GM21619 (cell line): ENCODE results near the gene RAET1E.

Experiments
- ATAC-seq: cut with Tn5 transposase; IDR thresholded peaks from one replicate; pipeline ENCODE4 v1.9.1; 2021; ENCODE audit not compliant: unreplicated experiment

Gene RAET1E

DNA sequence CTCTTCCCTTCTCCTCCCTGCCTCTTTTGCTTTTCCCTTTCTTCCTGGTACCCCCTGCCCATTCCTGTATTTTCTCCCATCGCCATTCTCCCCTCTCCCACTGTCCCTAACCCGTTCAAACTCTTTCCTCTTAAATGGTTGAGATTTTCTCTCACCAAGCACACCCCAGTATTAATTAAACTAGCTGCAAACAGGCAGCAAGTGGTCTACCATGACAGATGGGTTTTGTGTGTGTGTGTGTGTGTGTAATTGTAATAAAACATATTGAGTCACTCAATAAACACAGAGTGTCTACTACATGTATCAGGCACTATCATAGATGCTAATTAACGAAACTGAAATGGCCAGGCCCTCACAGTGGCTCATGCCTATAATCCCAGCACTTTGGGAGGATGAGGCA lies 6.7 kb downstream of the RAET1E start:
- ATAC-seq, result no peak

DNA sequence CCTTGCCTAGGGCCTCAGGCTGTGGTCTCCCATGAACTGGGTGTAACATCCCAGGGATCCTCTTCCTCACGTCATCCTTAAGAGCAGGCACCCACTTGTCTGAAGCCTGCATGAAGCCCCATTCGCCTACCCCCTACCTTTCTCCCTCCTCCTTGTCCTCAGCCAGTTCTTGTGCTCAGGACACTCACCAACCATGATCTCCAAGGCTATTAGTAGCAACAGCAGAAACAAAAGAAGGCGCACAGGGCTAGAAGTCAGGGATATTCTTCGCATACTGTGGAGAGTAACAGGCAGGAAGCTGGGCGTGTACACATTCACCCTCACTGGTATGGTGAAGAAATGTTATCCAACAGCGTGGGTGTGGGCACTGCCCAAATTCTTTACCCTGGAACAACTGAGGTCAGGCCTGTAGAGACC lies 7.3 kb downstream of the RAET1E start:
- no peak for ATAC-seq

DNA sequence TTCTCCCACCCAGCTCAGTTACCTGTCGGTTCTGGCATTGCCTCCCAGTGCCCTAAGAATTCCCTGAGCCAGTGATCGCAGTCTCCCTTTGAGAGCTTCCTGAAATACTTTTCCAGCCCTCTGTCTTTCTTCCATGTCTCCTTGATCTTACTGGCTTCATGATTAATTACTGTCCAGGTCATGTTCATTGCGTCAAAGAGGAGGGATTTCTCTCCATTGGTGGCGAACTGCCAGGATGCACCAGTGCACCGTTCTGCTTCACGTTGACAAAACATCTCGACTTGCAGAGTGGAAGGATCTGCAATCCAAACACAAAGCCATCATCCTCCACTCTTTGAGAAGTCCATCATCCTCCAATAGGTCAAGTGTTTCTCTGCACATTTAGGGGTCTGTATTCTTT lies 8.6 kb downstream of the RAET1E start:
- no peak for ATAC-seq

DNA sequence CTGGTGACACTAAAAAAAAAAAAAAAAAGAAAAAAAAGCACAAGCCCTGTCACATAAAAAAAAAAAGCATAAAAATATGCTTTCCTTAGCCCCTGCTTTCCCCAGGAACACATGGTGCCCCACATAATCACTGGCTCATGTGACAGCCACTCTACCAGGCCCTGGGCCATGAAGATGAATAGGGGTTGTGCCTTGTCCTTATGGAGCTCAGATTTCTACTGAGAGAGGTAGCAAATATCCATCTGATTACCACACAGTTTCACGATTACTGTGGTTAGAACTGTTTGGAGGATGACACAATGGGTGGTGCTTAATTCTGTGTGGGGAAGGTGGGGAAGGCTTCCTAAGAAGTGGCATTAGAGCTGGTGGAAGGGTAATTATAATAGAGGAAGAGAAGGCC lies 9.3 kb downstream of the RAET1E start:
- no peak for ATAC-seq

DNA sequence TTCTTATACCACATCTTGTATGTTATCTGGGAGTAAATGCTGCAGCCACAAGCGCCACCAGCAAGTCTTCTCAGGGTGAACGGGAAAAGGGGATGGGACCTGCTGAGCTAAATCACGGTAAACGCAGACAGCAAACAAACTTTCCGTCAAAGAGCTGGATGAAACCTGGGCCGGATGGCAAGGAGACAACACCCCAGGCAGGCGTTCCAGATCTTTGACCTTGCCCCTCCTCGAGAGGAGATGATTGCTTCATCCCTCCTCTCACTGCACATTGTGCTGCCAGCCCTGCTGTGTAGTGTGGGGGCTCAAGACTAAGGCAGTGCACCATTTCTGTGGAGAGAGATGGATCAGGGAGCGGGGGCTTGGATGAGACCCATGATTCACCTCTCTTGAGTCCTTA lies 9.8 kb downstream of the RAET1E start:
- no peak for ATAC-seq

DNA sequence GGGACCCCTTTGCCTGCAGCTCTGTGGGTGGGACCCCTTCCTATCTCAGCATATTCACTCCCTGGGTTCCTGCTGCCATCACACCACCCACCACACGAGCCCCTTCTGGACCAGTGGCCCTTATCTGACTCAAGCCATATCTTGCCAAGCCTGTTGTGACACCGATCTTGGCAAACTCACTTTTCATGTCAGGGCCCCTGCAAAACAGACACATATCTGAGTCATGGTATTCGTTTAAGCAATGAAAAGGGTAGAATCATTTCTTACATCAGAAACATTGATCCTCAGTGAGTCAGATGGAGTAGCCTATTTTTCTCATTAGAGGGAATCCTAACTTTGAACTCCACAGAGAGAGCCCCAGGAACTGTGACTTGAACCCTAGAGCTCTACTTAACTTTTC lies 10.6 kb downstream of the RAET1E start:
- no peak for ATAC-seq

DNA sequence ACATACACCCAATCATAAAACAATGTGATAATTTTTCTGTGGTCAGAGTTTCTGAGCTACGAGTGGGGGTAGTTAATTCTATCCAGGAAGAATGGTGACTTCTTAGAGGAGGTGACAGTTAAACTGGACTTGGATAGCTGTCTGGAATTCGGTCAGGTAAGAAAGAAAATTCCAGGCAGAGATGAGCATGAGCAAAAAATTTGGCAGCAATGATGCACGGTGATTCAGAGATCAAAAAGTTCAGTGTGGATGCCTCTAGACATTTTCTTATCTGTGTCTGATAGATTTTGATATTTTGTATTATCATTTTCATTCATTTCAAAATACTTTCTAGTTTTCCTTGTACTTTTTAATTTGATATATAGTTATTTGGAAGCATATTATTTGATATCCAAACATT lies 12.0 kb downstream of the RAET1E start:
- no peak for ATAC-seq

DNA sequence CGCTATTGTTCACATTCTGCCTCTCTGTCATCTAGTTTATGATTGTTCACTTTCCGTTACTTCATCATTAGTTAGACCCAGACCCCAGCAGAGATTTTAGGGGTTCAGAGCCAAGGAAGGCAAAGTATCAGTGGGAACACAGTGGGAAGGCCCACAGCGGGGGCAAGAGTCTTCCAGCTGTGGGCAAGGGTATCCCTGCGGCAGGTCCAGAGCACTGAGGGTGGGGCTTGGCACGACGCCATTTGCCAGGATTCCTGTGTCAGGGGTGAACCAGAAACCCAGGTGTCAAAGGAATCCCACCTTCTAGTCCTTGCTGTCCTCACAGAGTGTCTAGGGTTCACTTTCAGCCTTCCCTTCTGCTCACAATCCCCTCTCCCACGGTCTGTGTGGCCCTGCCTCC lies 13.3 kb downstream of the RAET1E start:
- no peak for ATAC-seq

DNA sequence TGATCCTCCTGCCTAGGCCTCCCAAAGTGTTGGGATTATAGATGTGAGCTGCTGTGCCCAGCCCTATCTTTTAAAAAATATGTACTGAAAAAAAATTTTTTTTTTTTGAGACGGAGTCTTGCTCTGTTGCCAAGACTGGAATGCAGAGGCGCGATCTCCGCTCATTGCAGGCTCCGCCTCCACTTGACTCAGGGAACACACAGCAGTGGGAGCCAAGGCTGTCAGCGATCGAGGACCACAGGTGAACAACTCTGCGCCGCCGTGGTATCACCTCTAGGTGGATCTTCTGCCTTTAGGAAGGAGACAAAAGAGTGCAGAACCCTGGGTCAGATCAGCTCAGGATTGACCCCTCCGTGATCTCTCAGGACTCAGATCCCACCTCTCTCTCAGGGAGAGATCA lies 13.7 kb downstream of the RAET1E start:
- ATAC-seq, result no peak

DNA sequence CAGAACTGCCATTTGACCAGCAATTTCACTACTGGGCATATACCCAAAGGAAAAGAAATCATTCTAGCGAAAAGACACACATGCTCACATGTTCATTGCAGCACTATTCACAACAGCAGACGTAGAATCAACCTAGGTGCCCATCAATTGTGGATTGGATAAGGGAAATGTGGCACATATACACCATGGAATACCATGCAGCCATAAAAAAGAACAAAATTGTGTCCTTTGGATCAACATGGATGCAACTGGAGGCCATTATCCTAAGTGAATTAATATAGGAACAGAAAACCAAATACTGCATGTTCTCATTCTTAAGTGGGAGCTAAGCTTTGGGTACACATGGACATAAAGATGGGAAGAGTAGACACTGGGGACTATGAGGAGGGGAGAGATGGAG lies 16.1 kb downstream of the RAET1E start:
- ATAC-seq, result no peak

DNA sequence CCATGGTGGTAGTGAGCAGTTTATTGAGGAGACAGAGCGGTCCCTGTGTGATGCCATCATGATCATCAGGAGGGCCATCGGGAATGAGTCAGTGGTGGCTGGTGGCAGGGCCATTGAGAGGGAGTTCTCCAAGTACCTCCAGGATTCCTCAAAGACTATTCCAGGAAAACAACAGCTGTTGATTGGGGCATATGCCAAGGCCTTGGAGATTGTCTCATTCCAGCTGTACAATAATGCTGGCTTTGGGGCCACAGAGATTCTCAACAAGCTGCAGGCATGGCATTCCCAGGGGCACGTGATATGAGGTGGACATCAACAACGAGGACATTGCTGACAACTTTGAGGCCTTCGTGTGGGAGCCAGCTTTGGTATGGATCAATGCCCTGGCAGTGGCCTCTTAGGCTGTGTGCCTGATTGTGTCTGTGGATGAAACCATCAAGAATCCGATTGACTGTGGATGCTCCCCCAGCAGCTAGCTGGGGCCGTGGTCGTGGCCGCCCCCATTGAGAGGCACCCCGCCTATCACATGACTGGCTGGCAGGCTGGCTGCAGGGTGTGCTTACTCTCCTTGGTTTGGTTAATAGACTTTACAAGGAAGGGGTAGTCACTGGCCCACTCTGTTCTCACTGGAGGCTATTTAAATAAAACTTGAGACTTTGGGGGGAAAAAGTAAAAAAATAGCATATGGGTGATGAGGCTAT lies 16.7 kb downstream of the RAET1E start:
- ATAC-seq, result no peak

DNA sequence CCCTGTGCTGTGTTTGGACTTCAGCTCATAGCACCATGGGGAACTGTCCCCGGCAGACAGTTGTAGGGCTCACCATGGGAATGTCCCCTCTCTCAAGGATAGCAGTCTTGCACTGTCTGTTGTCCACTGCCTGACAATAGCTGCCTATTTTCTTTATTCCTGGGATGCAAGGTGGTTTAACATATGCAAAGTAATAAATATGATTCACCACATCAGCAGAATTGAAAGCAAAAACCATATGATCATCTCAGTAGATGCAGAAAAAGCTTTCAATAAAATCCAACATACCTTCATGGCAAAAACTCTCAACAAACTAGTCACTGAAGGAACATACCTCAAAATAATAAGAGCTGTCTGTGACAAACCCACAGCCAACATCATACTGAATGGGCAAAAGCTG lies 20.3 kb downstream of the RAET1E start:
- ATAC-seq, result no peak

DNA sequence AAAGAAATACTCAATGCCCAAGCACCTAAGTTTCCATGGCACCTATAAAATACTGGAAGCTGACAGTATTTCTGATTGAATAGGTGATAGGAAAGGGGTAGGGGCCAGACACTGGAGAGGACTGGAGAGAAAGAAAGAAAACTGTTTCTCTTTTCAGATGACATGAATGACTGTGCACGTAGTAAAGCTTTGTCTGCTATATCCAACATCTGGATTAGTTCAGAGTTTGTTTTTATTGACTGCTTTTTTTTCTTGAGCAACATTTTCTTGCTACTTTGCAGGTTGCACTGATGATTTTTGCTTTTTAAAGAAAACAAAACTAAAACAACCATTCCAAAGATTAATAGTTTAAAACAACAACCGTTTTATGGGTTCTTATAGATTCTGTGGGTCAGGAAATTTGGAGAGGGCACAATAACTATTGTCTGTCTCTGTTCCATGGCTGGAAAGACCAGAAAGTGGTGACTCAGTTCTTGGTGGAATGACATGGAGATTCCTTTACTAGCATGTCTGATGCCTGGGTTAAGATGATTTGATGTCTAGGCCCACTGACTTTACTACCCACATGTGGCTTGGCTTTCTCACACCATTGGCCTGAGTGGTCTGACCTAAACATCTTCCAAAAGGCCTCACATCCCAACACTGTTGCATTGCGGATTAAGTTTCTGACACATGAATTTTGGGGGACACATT lies 21.5 kb downstream of the RAET1E start:
- ATAC-seq, result no peak

DNA sequence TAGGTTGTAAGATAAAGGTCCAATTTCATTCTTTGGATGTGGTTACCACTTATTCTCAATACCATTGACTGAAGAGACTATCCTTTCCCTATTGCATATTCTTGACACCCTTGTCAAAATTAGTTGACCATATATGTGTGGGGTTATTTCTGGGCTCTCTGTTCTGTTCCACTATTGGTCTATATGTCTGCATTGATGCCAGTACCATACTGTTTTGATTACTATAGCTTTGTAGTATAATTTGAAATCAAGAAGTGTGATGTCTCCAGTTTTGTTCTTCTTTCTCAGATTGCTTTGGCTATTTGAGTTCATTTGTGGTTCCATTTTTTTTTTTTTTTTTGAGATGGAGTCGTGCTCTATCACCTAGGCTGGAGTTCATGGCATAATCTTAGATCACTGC lies 25.7 kb downstream of the RAET1E start:
- no peak for ATAC-seq

DNA sequence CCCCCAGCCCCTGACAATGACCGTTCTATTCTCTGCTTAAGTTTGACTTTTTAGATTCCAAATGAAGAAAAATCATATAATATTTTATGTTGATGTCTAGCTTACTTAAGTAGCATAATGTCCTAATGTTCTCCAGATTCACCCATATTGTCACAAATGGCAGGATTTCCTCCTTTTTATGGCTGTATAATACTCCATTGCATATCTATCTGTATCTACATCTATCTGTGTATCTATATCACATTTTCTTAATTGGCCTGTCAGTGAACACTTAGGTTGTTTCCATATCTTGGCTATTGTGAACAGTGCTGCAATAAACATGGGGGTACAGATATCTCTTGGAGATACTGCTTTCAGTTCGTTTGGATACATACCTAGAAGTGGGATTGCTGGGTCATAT lies 26.7 kb downstream of the RAET1E start:
- no peak for ATAC-seq

DNA sequence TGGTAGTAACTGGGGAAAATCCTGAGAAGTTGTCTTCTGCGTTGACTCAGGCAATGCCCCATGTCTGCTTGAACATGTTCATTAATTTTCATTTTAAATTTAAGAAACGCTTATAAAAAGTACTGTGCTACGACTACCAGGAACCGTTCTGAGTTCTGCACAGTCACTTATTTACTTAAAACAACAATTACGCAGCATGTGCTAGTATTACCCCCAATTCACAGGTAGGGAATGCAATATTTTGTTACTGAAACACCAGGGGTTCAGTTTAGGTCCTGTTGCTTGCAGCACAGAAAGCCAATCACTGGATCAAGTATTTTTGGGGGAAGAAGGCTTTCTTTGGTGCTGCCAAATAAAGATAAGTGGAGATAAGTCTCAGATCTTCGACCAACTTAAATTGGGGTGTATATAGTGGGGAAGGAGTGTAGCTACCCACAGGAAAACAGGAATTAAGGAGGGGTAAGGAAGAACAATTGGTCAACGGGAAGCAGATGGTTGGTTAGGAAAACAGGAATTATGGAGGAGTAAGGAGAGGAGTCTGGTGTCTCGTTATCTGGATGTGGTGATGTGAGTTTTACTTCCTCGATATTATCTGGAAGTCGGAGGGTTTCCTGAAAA lies 28.5 kb downstream of the RAET1E start:
- ATAC-seq, result no peak

DNA sequence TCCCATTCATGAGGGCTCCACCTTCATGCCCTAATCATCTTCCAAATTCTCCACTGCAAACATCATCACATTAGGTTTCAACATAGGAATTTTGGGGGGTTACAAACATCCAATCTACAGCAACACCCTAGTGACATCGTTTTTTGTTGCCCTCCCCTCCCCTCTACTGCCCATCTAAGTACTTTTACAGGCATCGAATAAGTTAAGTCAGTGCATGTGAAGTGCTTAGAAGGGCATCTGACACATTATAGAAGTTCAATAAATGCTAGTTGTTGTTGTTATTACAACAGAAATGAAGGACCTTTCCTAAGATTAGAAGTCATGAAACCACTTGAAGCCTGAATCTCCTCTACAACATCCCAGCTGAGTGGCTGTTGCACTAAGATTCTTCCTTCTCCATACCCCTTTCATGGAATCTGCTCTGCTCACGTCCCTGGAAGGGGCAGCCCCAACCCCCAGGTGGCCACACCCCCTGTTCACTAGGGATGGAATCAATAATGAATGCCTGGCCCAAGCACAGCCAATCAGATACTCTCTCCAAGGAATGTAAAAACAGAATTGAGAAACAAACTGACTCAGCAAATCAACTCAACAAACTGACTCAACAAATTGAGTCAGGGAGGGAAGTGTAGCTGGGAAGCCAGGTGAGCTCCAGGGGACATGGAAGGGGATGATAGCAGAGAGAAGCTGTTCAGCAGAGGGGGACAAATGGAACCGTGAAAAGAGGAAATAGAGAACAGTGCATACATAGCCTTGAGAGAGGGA lies 29.9 kb downstream of the RAET1E start:
- ATAC-seq, result no peak

DNA sequence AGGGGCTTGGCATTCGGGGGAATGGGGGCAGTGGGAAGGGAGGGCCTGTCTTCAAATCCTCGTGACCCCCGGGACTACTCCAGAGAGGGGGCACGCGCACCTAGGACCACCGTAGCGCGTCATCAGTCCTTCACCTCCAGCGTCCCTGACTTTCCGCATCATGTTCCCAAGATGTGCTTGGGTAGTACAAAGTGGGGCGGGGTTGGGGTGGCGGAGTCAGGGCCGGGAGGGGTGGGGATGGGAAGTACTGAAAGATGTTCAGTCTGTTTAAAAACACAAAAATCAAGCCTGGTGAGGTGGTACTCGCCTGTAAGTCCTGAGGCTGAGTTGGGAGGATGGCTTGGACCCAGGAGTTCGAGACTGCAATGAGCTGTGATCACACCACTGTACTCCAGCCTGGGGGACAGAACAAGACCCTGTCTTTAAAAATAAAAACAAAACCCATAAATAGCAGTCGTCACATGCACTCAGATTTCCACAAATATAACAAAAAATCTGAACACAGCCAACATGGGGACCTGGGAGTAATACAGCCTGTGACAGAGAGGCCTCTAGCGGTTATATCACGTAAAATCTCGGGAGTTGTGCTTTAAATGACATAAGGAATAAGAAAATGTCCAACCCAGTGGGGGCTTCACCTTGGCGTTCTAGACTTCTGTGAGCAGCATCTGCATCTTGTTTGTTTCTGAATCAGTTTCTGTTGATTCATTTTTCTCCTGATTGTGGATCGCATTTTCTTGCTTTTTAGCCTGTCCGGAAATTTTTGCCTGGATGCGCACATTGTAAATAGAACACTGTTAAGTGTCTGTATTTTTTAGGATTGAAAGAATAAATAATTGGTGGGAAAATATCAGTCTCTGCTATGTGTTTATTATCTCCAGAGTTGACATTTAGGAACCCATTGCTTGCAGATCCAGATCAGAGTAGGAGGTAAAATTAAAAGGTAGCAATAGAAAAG lies 33.1 kb downstream of the RAET1E start:
- no peak for ATAC-seq

DNA sequence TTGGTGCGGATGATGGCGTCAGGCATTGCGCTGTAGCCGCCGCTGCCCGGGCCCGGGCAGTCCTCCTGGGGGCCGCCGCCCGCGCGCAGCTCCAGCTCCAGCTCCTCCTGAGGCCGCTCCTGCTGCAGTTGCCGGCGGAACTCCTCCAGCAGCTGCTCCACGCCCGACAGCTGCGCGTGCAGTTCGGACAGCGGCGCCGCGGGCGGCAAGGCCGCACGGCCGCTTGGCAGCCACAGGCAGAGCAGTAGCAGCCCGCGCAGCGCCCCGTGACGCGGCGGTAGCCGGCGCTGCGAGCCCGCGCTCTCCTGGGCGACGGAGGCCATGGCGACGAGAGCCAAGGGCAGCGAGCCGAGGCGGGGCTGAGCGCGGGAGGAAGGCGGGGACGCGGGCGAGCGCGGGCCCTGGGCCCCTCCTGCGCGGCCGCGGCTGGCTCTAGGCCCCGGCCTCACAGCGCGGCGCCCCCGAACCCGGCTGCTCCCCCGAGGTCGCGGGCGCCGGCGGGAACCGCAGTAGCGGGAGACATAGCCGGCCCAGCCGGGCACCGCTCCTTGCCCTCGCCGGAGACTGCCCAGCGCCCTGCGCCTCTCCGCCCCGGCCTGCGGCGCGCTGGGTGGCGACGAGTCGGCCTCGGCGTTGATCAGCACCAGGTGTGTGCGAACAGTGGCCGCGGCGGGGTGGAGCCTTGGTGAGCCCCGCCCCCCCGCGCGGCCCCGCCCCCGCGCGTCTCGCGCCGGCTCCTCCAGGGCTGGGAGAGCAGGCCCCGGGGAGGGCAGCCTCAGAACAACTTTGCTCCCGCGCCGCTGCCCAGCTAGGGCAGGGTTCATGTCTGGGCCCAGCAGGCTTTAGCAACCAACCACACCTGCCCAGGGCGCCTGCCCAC lies 34.0 kb downstream of the RAET1E start, which contains the start of gene LRP11:
Gene LRP11, minus strand, starts transcription at position 662 of the 880 bp plus-strand sequence. Its CDS starts 339 bp downstream, at position 323.
- peak; percentile 87 for ATAC-seq
